Measurements from ENCODE around the gene ABR. TPM values are rescaled to one million over a fixed set of nuclear protein-coding genes. Genes with fewer than 3 reads are reported as not detected.

Gene ABR
- polyA plus RNA-seq, 1 donor from 2014 or later = 34.5 TPM

DNA sequence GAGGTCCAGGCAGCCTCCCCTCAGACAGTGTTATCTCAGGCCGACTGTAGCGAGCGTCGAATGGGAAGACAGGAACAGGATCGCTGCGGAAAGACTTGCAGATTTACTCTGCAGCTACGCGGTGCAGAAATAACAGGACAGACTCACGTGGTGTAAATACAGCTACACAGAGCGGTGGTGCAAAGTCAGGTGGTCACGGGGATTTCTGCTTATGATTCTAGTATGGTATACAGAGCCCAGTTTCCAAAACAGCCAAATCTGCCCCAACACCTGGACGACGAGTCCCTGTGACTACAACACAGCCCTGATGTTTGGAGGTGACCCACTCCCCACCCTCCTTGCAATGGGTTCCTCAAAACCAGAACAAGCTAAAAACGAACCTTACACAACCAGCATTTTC is 40.6 kb upstream of the ABR start:
- Histone ChIP-seq H3K27ac (ENCODE audit: low read length) (no peak overlapping the region), H3K4me2 (ENCODE audit: low read length) (no peak overlapping the region), H3K27me3 (ENCODE audit: insufficient read depth, low read depth, low read length) (no peaks in the 10 kb centered on the region), H3K79me2 (replicated peaks; ENCODE audit: insufficient read depth, low read length) (no peaks in the 10 kb centered on the region), H3F3A (ENCODE audit: insufficient read depth, low read length, poor library complexity, severe bottlenecking) (no peaks in the 10 kb centered on the region), H3K9me3 (ENCODE audit: low read length) (no peaks in the 10 kb centered on the region), H3K9me2 (ENCODE audit: insufficient read depth, low read length) (no peaks in the 10 kb centered on the region), H3K36me3 (ENCODE audit: insufficient read depth, low read length) (no peaks in the 10 kb centered on the region), H3K9ac (ENCODE audit: low read length) (no peak overlapping the region), H3K4me3 (ENCODE audit: low read length) (no peak overlapping the region), H4K20me1 (ENCODE audit: insufficient read depth) (no peaks in the 10 kb centered on the region), H2AFZ (ENCODE audit: low read depth, low read length) (no peak overlapping the region)
- TF ChIP-seq POLR2AphosphoS5 (IDR thresholded peaks at IDR 0.05) = no peak
- TF ChIP-seq, protein P1, sequence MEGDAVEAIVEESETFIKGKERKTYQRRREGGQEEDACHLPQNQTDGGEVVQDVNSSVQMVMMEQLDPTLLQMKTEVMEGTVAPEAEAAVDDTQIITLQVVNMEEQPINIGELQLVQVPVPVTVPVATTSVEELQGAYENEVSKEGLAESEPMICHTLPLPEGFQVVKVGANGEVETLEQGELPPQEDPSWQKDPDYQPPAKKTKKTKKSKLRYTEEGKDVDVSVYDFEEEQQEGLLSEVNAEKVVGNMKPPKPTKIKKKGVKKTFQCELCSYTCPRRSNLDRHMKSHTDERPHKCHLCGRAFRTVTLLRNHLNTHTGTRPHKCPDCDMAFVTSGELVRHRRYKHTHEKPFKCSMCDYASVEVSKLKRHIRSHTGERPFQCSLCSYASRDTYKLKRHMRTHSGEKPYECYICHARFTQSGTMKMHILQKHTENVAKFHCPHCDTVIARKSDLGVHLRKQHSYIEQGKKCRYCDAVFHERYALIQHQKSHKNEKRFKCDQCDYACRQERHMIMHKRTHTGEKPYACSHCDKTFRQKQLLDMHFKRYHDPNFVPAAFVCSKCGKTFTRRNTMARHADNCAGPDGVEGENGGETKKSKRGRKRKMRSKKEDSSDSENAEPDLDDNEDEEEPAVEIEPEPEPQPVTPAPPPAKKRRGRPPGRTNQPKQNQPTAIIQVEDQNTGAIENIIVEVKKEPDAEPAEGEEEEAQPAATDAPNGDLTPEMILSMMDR (IDR thresholded peaks at IDR 0.05; ENCODE audit: poor library complexity, severe bottlenecking) = no peak
- TF ChIP-seq RAD21 (conservative IDR thresholded peaks at IDR 0.05) = no peak
- no peak for TF ChIP-seq EP300 (conservative IDR thresholded peaks at IDR 0.05; ENCODE audit: poor library complexity, severe bottlenecking)
- TF ChIP-seq, protein P2, sequence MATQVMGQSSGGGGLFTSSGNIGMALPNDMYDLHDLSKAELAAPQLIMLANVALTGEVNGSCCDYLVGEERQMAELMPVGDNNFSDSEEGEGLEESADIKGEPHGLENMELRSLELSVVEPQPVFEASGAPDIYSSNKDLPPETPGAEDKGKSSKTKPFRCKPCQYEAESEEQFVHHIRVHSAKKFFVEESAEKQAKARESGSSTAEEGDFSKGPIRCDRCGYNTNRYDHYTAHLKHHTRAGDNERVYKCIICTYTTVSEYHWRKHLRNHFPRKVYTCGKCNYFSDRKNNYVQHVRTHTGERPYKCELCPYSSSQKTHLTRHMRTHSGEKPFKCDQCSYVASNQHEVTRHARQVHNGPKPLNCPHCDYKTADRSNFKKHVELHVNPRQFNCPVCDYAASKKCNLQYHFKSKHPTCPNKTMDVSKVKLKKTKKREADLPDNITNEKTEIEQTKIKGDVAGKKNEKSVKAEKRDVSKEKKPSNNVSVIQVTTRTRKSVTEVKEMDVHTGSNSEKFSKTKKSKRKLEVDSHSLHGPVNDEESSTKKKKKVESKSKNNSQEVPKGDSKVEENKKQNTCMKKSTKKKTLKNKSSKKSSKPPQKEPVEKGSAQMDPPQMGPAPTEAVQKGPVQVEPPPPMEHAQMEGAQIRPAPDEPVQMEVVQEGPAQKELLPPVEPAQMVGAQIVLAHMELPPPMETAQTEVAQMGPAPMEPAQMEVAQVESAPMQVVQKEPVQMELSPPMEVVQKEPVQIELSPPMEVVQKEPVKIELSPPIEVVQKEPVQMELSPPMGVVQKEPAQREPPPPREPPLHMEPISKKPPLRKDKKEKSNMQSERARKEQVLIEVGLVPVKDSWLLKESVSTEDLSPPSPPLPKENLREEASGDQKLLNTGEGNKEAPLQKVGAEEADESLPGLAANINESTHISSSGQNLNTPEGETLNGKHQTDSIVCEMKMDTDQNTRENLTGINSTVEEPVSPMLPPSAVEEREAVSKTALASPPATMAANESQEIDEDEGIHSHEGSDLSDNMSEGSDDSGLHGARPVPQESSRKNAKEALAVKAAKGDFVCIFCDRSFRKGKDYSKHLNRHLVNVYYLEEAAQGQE (IDR thresholded peaks at IDR 0.05; ENCODE audit: borderline replicate concordance) = no peak
- no peak for TF ChIP-seq EZH2 (IDR thresholded peaks at IDR 0.05; ENCODE audit: borderline replicate concordance, insufficient read depth, low read length, poor library complexity, severe bottlenecking)

DNA sequence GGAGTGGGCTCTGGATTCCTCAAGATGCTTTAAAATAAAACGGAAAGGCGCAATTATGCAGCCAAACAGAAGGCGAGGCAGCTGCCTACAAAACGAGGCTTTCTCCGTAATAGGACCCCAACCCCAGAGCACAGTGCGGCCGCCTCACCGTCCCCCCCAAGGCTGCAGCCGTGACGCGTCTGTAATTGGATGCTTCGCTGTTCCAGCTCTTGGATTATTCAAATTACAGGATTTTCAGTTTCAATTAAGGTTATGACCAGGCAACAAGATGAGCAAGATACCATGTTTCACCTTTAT is 37.3 kb upstream of the ABR start:
- H3K9me2 ChIP-seq (ENCODE audit: insufficient read depth, low read length) = no peaks in the 10 kb centered on the region
- H3K9ac ChIP-seq (ENCODE audit: low read length) = no peak overlapping the region
- no peak overlapping the region for H3K27ac ChIP-seq (ENCODE audit: low read length)
- H3K9me3 ChIP-seq (ENCODE audit: low read length) = no peaks in the 10 kb centered on the region
- no peaks in the 10 kb centered on the region for H3K79me2 ChIP-seq (replicated peaks; ENCODE audit: insufficient read depth, low read length)
- H3K27me3 ChIP-seq (ENCODE audit: insufficient read depth, low read depth, low read length) = no peaks in the 10 kb centered on the region
- H3K4me2 ChIP-seq (ENCODE audit: low read length) = no peak overlapping the region
- no peaks in the 10 kb centered on the region for H3F3A ChIP-seq (ENCODE audit: insufficient read depth, low read length, poor library complexity, severe bottlenecking)
- H3K36me3 ChIP-seq (ENCODE audit: insufficient read depth, low read length) = no peaks in the 10 kb centered on the region
- TF ChIP-seq SMC3 (conservative IDR thresholded peaks at IDR 0.05; ENCODE audit: poor library complexity) (no peak), MXI1 (conservative IDR thresholded peaks at IDR 0.05; ENCODE audit: poor library complexity, severe bottlenecking) (no peak), EZH2 (IDR thresholded peaks at IDR 0.05; ENCODE audit: borderline replicate concordance, insufficient read depth, low read length, poor library complexity, severe bottlenecking) (no peak), POLR2AphosphoS5 (IDR thresholded peaks at IDR 0.05) (no peak), RAD21 (conservative IDR thresholded peaks at IDR 0.05) (no peak), EP300 (conservative IDR thresholded peaks at IDR 0.05; ENCODE audit: poor library complexity, severe bottlenecking) (no peak), TAF1 (IDR thresholded peaks at IDR 0.05; ENCODE audit: low read depth) (no peak)
- TF ChIP-seq, protein P2 (IDR thresholded peaks at IDR 0.05; ENCODE audit: borderline replicate concordance) = no peak
- TF ChIP-seq, protein P1 (IDR thresholded peaks at IDR 0.05; ENCODE audit: poor library complexity, severe bottlenecking) = no peak
- H2AFZ ChIP-seq (ENCODE audit: low read depth, low read length) = no peak overlapping the region
- no peak overlapping the region for H3K4me3 ChIP-seq (ENCODE audit: low read length)
- no peaks in the 10 kb centered on the region for H4K20me1 ChIP-seq (ENCODE audit: insufficient read depth)
